Hepatic stellate cell (primary cell): ENCODE data around the gene DOCK3.
"Not testable (repeated sequence)": the region's sequence is repeated elsewhere in the genome, so short reads cannot be mapped to it uniquely, and the experiment has no call there.

Experiments used
- DNase-seq: peaks from one replicate; pipeline ENCODE4 v3.0.0; 2011; ENCODE audit warnings: low spot score

DOCK3 gene

GRCh38 chr3:50651920-50652529 lies 22.7 kb upstream of the DOCK3 start:
- DNase-seq = no peak

GRCh38 chr3:50652709-50653108 lies 22.0 kb upstream of the DOCK3 start:
- DNase-seq = no peak

GRCh38 chr3:50653937-50654595 lies 20.7 kb upstream of the DOCK3 start:
- no peak for DNase-seq

- no peak for DNase-seq
These were observed 19.5 kb upstream of the DOCK3 start for GRCh38 chr3:50655009-50655830.

- no peak for DNase-seq
These were observed 18.1 kb upstream of the DOCK3 start for GRCh38 chr3:50656417-50657195.

GRCh38 chr3:50657407-50657806 lies 17.3 kb upstream of the DOCK3 start:
- no peak for DNase-seq

- no peak for DNase-seq
These were observed 16.9 kb upstream of the DOCK3 start for GRCh38 chr3:50657816-50658215.

- DNase-seq = no peak
These were observed 16.3 kb upstream of the DOCK3 start for GRCh38 chr3:50658416-50658815.

- DNase-seq = no peak
These were observed 15.9 kb upstream of the DOCK3 start for GRCh38 chr3:50658831-50659230.

- DNase-seq = no peak
These were observed 14.3 kb upstream of the DOCK3 start for GRCh38 chr3:50660386-50660785.

GRCh38 chr3:50661321-50661837 lies 13.3 kb upstream of the DOCK3 start:
- DNase-seq = no peak

- DNase-seq = no peak
These were observed 12.3 kb upstream of the DOCK3 start for GRCh38 chr3:50662408-50662807.

- no peak for DNase-seq
These were observed 9.5 kb upstream of the DOCK3 start for GRCh38 chr3:50665081-50665840.

- not testable (repeated sequence) for DNase-seq
These were observed 8.9 kb upstream of the DOCK3 start for GRCh38 chr3:50665841-50666115.

- no peak for DNase-seq
These were observed 7.9 kb upstream of the DOCK3 start for GRCh38 chr3:50666837-50667236.

GRCh38 chr3:50671331-50671730 lies 3.4 kb upstream of the DOCK3 start:
- DNase-seq = peak; percentile 70

GRCh38 chr3:50672656-50673055 lies 2.1 kb upstream of the DOCK3 start:
- DNase-seq = no peak

- no peak for DNase-seq
These were observed 796 bp upstream of the DOCK3 start for GRCh38 chr3:50673931-50674330.

GRCh38 chr3:50675179-50676030 lies 678 bp downstream of the DOCK3 start:
- no peak for DNase-seq

- no peak for DNase-seq
These were observed 1.4 kb downstream of the DOCK3 start for GRCh38 chr3:50676031-50676705.
